GM12892 (cell line): ENCODE data around the gene CS.

Source experiments
- POLR2A ChIP-seq: IDR thresholded peaks from 2 replicates; pipeline ENCODE4 v1.6.1; 2011; ENCODE audit warnings: low read depth, low read length, control low read depth
- POLR2AphosphoS5 ChIP-seq: IDR thresholded peaks from 2 replicates; pipeline ENCODE4 v1.6.1; 2011; ENCODE audit warnings: low read depth, low read length, control low read depth

DNA sequence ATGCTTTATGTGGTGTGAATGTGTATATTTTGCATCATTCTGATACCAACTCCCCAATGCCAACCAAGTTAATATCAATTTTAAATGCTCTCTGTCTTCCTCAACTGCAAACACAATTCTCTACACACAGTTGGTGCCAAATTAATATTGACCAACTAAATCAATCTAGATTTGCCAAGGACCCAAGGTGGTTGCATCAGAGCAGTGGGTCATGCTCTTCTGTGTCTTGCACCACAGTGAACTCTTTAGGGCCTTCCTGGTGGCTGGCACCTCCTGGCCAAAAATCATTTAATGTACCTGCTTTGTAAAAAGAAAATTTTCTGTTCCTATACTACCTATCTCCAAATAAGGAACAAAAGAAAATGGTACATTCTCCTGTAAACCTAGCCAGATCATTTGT is 19.3 kb downstream of the CS start:
- no peak for TF ChIP-seq POLR2A
- TF ChIP-seq POLR2AphosphoS5, result no peak
